HG02943 (cell line): ENCODE results near the gene PGLYRP2.
"Not testable (repeated sequence)": the region's sequence is repeated elsewhere in the genome, so short reads cannot be mapped to it uniquely, and the experiment has no call there.

ENCODE experiments used
- ATAC-seq: cut with Tn5 transposase; IDR thresholded peaks from one replicate; pipeline ENCODE4 v1.9.1; 2021; ENCODE audit warnings: mild to moderate bottlenecking, low read depth, moderate library complexity; ENCODE audit not compliant: unreplicated experiment

PGLYRP2 gene

GRCh38 chr19:15488489-15489226 lies 9.4 kb upstream of the PGLYRP2 start:
- no peak for ATAC-seq

DNA sequence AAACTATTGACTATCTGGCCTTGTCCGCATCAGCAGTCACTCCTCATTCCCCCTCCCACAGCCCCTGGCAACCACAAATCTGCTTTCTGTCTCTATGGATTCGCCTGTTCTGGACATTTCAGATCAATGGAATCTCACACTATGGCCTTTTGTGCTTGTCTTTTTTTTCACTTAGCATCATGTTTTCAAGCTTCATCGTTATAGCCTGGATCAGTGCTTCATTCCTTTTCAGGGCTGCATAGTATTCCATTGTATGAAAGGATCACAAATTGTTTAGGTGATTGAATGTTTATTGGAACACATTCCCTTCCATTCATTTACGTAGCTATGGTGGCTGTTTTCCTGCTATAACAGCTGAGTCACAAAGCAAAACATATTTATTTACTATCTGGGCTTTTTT lies 7.7 kb upstream of the PGLYRP2 start:
- no peak for ATAC-seq

- not testable (repeated sequence) for ATAC-seq
Measured at GRCh38 chr19:15485768-15486167, 6.5 kb upstream of the PGLYRP2 start.

DNA sequence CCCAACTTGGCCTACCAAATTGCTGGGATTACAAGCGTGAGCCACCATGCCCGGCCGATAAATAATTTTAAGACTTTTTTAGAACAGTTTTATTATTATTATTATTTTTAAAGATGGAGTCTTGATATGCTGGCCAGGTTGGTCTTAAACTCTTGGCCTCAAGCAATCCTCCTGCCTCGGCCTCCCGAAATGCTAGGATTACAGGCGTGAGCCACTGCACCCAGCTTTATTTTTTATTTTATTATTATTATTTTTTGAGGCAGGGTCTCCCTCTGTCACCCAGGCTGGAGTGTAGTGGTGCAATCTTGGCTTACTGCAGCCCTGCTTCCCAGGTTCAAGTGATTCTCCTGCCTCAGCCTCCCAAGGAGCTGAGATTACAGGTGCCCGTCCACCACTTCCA lies 1.7 kb upstream of the PGLYRP2 start:
- not testable (repeated sequence) for ATAC-seq

DNA sequence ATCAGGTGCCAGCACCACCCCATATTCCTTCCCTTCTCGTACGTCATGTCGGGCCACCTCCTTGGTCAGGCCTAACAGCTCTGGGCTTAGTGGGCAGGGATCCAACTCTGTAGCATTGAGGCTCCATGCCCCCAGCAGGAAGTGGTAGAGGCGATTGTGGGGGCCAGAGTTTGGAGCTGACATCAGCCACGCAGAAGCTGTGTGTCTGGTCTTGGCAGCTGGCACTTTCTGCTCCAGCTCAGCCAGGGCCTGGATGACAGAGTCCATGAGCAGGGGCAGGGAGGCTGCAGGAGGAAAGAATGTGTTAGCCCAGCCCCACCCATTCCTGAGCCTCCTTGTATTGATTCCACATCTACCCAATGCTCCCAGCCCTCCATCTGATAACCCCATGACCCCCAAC lies 3.0 kb downstream of the PGLYRP2 start:
- no peak for ATAC-seq

- no peak for ATAC-seq
Measured at GRCh38 chr19:15475611-15476010, 3.7 kb downstream of the PGLYRP2 start.

- ATAC-seq = no peak
Measured at GRCh38 chr19:15475169-15475568, 4.1 kb downstream of the PGLYRP2 start.

DNA sequence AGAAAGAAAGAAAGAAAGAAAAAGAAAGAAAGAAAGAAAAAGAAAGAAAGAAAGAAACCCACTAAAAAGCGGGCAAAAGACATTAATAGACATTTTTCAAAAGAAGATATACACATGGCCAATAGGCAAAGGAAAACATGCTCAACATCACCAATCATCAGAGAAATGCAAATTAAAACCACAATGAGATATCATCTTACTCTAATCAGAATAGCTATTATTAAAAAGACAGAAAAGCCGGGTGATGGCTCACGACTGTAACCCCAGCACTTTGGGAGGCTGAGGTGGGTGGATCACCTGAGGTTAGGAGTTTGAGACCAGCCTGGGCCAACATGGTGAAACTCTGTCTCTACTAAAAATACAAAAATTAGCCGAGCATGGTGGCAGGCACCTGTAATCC lies 5.5 kb downstream of the PGLYRP2 start:
- not testable (repeated sequence) for ATAC-seq

GRCh38 chr19:15471639-15472101 lies 7.6 kb downstream of the PGLYRP2 start:
- ATAC-seq = no peak

- no peak for ATAC-seq
Measured at GRCh38 chr19:15469513-15470297, 9.6 kb downstream of the PGLYRP2 start.

GRCh38 chr19:15468675-15469512 lies 10.4 kb downstream of the PGLYRP2 start:
- ATAC-seq = no peak

DNA sequence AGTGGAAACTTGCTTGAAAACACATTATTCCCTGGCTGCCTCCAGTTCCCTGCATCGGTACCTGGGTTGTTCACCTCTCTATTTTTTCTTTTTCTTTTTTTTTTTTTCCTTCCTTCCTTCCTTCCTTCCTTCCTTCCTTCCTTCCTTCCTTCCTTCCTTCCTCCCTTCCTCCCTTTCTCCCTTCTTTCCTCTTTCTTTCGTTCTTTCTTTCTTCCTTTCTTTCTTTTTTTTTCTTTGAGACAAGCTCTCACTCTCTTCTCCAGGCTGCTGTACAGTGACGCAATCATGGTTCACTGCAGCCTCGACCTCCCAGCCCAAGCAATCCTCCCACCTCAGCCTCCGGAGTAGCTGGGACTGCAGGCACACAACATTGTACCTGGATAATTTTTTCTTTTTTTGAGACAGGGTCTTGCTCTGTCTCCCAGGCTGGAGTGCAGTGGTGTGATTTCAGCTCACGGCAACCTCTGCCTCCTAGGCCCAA lies 11.5 kb downstream of the PGLYRP2 start:
- ATAC-seq = no peak

GRCh38 chr19:15466851-15467733 lies 12.2 kb downstream of the PGLYRP2 start:
- ATAC-seq = no peak

DNA sequence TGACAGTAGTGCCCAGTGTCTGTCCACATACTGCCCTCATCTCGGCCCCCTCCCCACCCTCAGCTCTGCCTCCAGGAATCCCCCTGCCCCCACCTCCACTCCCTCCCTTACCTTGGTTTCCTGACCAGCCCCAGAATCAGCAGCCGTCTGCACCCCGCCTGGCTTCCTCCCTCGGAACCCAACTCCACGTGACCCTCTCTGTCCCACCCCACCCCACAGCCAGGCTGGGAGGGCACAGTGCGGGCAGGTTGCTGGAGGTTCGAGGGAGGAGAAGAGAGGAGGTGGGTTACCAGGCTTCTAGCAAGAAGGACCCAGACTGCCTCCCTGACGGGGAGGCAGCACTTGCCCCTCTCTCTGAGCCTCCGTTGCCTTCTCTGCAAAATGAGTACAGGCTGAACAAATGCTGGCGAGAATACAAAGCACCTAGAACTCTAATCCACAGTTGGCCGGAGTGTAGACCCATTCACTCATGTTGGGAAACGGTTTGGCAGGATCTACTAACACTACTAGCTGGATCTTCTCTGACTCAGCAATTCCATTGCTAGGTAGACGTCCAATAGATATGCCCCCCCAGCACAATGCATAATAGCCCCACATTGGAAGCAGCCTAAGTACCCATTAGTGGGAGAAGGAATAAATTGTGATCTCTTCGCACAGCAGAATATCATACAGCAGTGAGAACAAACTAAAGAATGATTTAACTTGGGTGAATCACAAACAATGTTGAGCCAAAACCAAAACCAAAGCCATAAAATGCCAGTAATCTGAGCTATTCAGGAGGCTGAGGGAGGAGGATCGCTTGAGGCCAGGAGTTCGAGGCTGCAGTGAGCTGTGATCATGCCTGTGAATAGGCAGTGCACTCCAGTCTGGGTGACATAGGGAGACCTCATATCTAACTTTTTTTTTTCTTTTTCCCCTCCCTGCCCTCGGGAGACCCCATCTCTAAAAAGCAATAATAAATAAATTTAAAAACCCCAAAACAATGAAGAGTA lies 14.6 kb downstream of the PGLYRP2 start, which contains the start of gene RASAL3:
TSS of gene RASAL3 (minus strand) at position 151 of the 992 bp plus-strand sequence. CDS start 186 bp downstream, outside the sequence.
- ATAC-seq = no peak

DNA sequence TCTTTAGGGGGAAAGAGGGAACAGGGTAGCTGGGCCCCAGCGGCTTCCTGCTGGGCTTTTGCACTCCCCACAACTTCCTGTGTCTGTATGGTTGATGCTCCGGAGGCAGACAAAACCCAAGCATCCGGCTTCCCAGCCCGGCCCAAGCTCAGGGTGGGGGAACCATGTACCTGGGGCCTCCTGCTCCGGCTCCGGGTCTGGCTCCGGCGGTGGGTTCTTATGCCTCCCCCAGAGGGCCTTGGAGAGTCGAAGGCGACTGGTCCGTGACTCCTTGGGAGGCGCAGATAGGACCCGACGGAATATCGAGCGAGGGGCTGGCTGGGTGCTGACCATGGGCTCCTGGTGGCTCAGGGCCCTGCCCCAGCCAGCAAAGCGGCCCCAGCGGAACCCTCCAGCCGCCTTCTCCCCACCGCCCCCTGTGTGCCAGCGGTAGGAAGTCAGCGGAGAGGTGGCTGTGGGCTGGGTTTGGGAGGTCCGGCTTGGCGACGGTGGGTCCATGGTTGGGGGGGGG lies 15.4 kb downstream of the PGLYRP2 start:
- ATAC-seq = no peak

DNA sequence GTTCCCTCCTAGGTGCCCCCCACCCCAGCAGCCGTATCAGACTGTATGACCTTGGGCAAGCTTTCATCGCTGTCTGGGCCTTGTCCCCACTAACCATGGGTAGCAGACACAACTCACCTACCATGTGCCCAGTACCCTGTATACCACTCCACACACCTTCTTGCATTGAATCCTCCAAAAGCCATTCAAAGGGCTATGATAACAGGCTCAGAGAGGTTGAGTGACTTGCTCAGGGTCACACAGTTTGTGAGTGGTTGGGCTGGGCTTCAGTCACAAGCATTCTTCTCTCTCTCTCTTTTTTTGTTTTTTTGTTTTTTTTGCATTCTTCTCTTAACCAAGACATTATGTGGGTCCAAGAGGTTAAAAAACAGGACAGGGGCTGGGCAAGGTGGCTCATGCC lies 17.6 kb downstream of the PGLYRP2 start:
- no peak for ATAC-seq

DNA sequence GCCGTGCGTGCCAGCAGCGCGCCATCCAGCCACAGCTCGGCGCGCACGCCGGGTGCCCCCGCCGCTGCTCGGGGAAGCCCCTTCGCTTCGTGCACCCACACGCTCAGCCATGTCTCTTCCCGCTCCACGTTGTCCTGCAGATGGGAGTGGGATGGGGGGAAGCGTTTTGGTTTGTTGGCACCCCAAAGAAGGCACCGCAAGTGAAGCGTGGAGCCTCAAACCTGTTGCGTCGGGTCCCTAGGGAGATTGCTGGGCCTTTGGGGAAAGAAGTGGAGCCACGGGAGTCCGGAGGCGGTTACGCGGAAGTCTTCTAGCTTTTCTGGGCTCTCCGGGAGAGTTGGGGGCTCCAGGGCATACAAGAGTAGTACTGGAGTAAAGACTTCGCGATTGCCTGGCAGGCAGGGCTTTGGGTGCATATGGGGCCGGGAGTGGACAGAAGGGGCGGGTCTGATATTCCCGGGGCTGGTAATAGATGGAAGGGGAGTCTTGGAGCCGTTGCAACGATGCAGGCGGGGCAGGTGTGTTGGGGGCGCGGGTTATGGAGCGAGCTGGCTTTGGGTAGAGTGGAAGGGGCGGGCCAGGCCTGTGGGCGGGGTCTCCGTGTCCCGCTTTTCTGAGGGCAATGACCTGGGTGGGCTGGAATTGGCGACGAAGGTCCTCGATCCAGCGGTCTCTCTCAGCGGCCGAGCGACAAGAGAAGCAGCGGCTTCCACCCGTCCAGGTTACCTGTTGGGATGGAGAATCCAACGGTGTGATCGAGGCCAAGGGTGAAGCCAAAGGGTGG lies 21.4 kb downstream of the PGLYRP2 start:
- no peak for ATAC-seq
